Gastrocnemius medialis (tissue), 4 donors: ENCODE measurements around the gene GLOD4.

Experiments
- CTCF ChIP-seq, 5 experiments: fragments of 450-650 bp in 3 of 5; fragments of 200-600 bp in 2 of 5; sonication (generic) in 2 of 5; IDR thresholded peaks in 4 of 5; conservative IDR thresholded peaks in 1 of 5; 1 replicate in 4 of 5; 2 replicates in 1 of 5; pipeline ENCODE4 v1.5.1; 2016 to 2019; ENCODE audit warnings: antibody characterized with exemption in 5 of 5, mild to moderate bottlenecking in 3 of 5, moderate library complexity in 3 of 5
- POLR2A ChIP-seq, 2 donors: fragments of 450-650 bp; IDR thresholded peaks; one replicate each; pipeline ENCODE4 v1.6.1; 2017; ENCODE audit warnings: antibody characterized with exemption in 2 of 2, mild to moderate bottlenecking in 2 of 2, moderate library complexity in 2 of 2

DNA sequence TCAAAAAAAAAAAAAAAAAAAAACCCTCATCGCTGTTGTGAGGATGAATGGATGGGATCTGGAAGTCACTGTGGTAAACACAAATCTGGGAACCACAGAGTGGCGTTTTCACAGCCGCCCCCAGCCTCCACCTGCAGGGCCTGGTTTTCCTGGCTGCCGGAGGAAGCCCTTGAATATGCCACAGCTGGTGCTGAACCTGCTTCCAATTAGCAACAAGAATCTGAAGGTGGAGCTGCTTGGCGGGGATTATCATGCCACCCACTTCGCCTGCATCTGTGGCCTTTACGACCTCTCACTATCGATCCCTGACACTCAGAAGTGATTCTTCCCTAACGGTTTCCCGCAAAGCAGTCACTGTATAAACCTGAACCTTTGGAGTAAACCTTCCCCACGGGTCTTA is 16.2 kb upstream of the GLOD4 start:
- no peak for TF ChIP-seq CTCF (IDR thresholded peaks at IDR 0.05 in 4 of 5, conservative IDR thresholded peaks at IDR 0.05 in 1 of 5)
- TF ChIP-seq POLR2A (IDR thresholded peaks at IDR 0.05) = no peak
